ENCODE data around the gene SGIP1. TPM values are rescaled to one million over a fixed set of nuclear protein-coding genes. Genes with fewer than 3 reads are reported as not detected.

Gene SGIP1
- total RNA-seq, 2 donors from 2014 or later = 3.1 TPM; not detected in 1

- intact Hi-C loops (cut with DNase I) = no loop called here
- no peak for TF ChIP-seq POLR2A (IDR thresholded peaks at IDR 0.05)
- no peak for DNase-seq
- no peak for ATAC-seq
- H3K36me3 ChIP-seq (replicated peaks in 1 of 2; ENCODE audit: insufficient read depth in 1 of 2, low read depth in 2 of 2) = no peaks in the 10 kb centered on the region
- H3K27me3 ChIP-seq = no peaks in the 10 kb centered on the region
- WGBS, 2 donors = 75 to 78% methylated on average over 4 of the region's 4 CpGs
- H3K4me1 ChIP-seq = no peaks in the 10 kb centered on the region
- no peak overlapping the region for H3K4me3 ChIP-seq
- H3K27ac ChIP-seq = no peak overlapping the region
- H3K9me3 ChIP-seq = no peaks in the 10 kb centered on the region
Measured at GRCh38 chr1:66641891-66642473, 108.0 kb downstream of the SGIP1 start.

GRCh38 chr1:66642992-66643391 lies 109.0 kb downstream of the SGIP1 start:
- Histone ChIP-seq H3K4me3 (no peak overlapping the region), H3K27me3 (no peaks in the 10 kb centered on the region), H3K4me1 (no peaks in the 10 kb centered on the region), H3K27ac (no peak overlapping the region), H3K9me3 (no peaks in the 10 kb centered on the region), H3K36me3 (replicated peaks in 1 of 2; ENCODE audit: insufficient read depth in 1 of 2, low read depth in 2 of 2) (no peaks in the 10 kb centered on the region)
- 42 to 51% methylated on average over 3 of the region's 3 CpGs for WGBS, 2 donors
- DNase-seq = no peak
- TF ChIP-seq CTCF (IDR thresholded peaks at IDR 0.05) (no peak), POLR2A (IDR thresholded peaks at IDR 0.05) (no peak)
- no peak for ATAC-seq
- intact Hi-C loops (cut with DNase I) = no loop called here

GRCh38 chr1:66644331-66644730 lies 110.4 kb downstream of the SGIP1 start:
- no peak overlapping the region for H3K27ac ChIP-seq
- 64 to 66% methylated on average over 3 of the region's 3 CpGs for WGBS, 2 donors
- TF ChIP-seq POLR2A (IDR thresholded peaks at IDR 0.05) (no peak), CTCF (IDR thresholded peaks at IDR 0.05) (no peak)
- no peak overlapping the region for H3K4me3 ChIP-seq
- no peaks in the 10 kb centered on the region for H3K9me3 ChIP-seq
- intact Hi-C loops (cut with DNase I) = no loop called here
- no peaks in the 10 kb centered on the region for H3K36me3 ChIP-seq (replicated peaks in 1 of 2; ENCODE audit: insufficient read depth in 1 of 2, low read depth in 2 of 2)
- no peaks in the 10 kb centered on the region for H3K4me1 ChIP-seq
- ATAC-seq = no peak
- DNase-seq = no peak
- H3K27me3 ChIP-seq = no peaks in the 10 kb centered on the region

GRCh38 chr1:66648901-66649595 lies 115.1 kb downstream of the SGIP1 start:
- 38 to 49% methylated on average over 2 of the region's 2 CpGs for WGBS, 2 donors

GRCh38 chr1:66652556-66652955 lies 118.6 kb downstream of the SGIP1 start:
- ATAC-seq (no peak), DNase-seq (no peak)
- intact Hi-C loops (cut with DNase I) = no loop called here
- H3K27ac ChIP-seq = no peak overlapping the region
- no peaks in the 10 kb centered on the region for H3K4me1 ChIP-seq
- no peaks in the 10 kb centered on the region for H3K9me3 ChIP-seq
- H3K4me3 ChIP-seq = no peak overlapping the region
- H3K36me3 ChIP-seq (replicated peaks in 1 of 2; ENCODE audit: insufficient read depth in 1 of 2, low read depth in 2 of 2) = no peaks in the 10 kb centered on the region
- 43 to 63% methylated on average over 2 of the region's 2 CpGs for whole genome bisulfite sequencing, 2 donors
- TF ChIP-seq POLR2A (IDR thresholded peaks at IDR 0.05) (no peak), CTCF (IDR thresholded peaks at IDR 0.05) (no peak)
- no peaks in the 10 kb centered on the region for H3K27me3 ChIP-seq

More at GRCh38 chr1:66648901-66649595, 115.1 kb downstream of the SGIP1 start:
- intact Hi-C loops (cut with DNase I) = no loop called here
- Histone ChIP-seq H3K4me1 (no peaks in the 10 kb centered on the region), H3K27ac (no peak overlapping the region), H3K27me3 (no peaks in the 10 kb centered on the region), H3K36me3 (replicated peaks in 1 of 2; ENCODE audit: insufficient read depth in 1 of 2, low read depth in 2 of 2) (no peaks in the 10 kb centered on the region), H3K9me3 (no peaks in the 10 kb centered on the region), H3K4me3 (no peak overlapping the region)
- no peak for DNase-seq
- TF ChIP-seq POLR2A (IDR thresholded peaks at IDR 0.05) = no peak
- TF ChIP-seq CTCF (IDR thresholded peaks at IDR 0.05) = no peak
- ATAC-seq = no peak
